ENCODE results near the gene MIGA2. TPM values are rescaled to one million over a fixed set of nuclear protein-coding genes. Genes with fewer than 3 reads are reported as not detected.

The MIGA2 gene
- total RNA-seq, 1 experiment from 2014 or later: 23.0 TPM

DNA sequence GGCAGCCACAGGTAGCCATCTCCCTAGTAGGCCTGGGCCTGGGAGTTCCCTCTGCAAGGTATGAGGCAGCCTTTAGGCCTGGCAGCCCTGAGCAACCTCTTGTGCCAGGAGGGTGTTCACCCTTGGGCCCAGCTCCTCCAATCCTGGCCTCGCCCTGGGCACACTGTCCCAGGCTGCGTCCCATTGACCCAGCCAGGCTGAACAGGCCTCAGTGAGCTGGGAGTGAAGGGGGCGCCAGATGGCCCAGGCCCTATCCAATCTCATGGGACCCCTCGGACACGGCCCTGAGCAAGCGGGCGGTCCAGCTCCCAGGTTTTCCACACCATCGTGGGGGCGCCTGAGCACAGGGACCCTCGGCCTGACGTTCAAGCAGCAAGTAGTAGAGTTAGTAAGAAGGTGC is 22.8 kb upstream of the MIGA2 start:
- Histone ChIP-seq H3K27me3 (ENCODE audit: control insufficient read depth, insufficient read depth, low read length) (no peaks in the 10 kb centered on the region), H3K27ac (ENCODE audit: low read length) (no peak overlapping the region), H3K4me1 (ENCODE audit: control insufficient read depth, insufficient read depth, low read length) (no peaks in the 10 kb centered on the region), H3K4me3 (ENCODE audit: low read depth in 2 of 2, low read length in 2 of 2) (no peak overlapping the region), H3K36me3 (ENCODE audit: control insufficient read depth, insufficient read depth, low read length) (no peaks in the 10 kb centered on the region), H3K9me3 (ENCODE audit: control insufficient read depth, insufficient read depth, low read depth, low read length) (no peaks in the 10 kb centered on the region)
- TF ChIP-seq TCF7L2 (IDR thresholded peaks at IDR 0.05; ENCODE audit: low read depth, low read length) (no peak), POLR2AphosphoS5 (IDR thresholded peaks at IDR 0.05; ENCODE audit: low read depth, low read length) (no peak), SIN3A (IDR thresholded peaks at IDR 0.05; ENCODE audit: borderline replicate concordance, insufficient read depth, low read depth, low read length) (no peak)
- TF ChIP-seq, protein P1, sequence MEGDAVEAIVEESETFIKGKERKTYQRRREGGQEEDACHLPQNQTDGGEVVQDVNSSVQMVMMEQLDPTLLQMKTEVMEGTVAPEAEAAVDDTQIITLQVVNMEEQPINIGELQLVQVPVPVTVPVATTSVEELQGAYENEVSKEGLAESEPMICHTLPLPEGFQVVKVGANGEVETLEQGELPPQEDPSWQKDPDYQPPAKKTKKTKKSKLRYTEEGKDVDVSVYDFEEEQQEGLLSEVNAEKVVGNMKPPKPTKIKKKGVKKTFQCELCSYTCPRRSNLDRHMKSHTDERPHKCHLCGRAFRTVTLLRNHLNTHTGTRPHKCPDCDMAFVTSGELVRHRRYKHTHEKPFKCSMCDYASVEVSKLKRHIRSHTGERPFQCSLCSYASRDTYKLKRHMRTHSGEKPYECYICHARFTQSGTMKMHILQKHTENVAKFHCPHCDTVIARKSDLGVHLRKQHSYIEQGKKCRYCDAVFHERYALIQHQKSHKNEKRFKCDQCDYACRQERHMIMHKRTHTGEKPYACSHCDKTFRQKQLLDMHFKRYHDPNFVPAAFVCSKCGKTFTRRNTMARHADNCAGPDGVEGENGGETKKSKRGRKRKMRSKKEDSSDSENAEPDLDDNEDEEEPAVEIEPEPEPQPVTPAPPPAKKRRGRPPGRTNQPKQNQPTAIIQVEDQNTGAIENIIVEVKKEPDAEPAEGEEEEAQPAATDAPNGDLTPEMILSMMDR (IDR thresholded peaks at IDR 0.05): no peak
- TF ChIP-seq, protein P2, sequence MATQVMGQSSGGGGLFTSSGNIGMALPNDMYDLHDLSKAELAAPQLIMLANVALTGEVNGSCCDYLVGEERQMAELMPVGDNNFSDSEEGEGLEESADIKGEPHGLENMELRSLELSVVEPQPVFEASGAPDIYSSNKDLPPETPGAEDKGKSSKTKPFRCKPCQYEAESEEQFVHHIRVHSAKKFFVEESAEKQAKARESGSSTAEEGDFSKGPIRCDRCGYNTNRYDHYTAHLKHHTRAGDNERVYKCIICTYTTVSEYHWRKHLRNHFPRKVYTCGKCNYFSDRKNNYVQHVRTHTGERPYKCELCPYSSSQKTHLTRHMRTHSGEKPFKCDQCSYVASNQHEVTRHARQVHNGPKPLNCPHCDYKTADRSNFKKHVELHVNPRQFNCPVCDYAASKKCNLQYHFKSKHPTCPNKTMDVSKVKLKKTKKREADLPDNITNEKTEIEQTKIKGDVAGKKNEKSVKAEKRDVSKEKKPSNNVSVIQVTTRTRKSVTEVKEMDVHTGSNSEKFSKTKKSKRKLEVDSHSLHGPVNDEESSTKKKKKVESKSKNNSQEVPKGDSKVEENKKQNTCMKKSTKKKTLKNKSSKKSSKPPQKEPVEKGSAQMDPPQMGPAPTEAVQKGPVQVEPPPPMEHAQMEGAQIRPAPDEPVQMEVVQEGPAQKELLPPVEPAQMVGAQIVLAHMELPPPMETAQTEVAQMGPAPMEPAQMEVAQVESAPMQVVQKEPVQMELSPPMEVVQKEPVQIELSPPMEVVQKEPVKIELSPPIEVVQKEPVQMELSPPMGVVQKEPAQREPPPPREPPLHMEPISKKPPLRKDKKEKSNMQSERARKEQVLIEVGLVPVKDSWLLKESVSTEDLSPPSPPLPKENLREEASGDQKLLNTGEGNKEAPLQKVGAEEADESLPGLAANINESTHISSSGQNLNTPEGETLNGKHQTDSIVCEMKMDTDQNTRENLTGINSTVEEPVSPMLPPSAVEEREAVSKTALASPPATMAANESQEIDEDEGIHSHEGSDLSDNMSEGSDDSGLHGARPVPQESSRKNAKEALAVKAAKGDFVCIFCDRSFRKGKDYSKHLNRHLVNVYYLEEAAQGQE (IDR thresholded peaks at IDR 0.05; ENCODE audit: insufficient read depth in 1 of 2, low read depth in 2 of 2, low read length in 1 of 2): no peak
- BruUV-seq (replicated peaks): no TSS peak
- CTCF ChIA-PET: no interaction called here
- POLR2A ChIA-PET: no interaction called here
- intact Hi-C loops (cut with micrococcal nuclease; ENCODE audit: unreplicated experiment) (no loop called here), in situ Hi-C loops (cut with HindIII; ENCODE audit: low pct_unique_long_range_greater_than_20kb, low sequenced_read_pairs) (no loop called here)
- ATAC-seq: no peak
- no peak for DNase-seq (ENCODE audit: low read depth, low spot score)

DNA sequence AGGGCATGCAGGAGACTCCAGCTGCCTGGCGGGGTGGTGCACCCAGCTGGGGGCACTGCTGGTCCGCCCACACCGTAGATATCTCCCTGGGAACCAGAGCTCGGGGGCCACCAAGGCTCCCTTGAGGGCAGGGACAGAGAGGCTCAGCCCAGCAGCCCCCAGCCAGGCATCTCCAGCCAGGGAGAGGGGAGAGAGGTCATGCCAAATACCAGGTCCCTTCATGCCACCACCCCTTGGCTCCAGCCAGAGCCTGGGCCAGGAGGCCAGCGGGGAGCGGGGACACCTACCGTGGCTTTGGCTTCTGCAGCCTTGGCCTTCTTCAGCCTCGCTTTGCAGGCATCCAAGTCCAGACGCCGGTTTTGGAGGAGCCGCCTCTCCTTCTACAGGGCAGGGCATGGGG is 22.3 kb upstream of the MIGA2 start:
- CTCF ChIA-PET: no interaction called here
- no peak for ATAC-seq

More for the DNA sequence above, 22.3 kb upstream of the MIGA2 start:
- no peak for DNase-seq (ENCODE audit: low read depth, low spot score)
- POLR2A ChIA-PET: no interaction called here
- Histone ChIP-seq H3K27ac (ENCODE audit: low read length) (no peak overlapping the region), H3K9me3 (ENCODE audit: control insufficient read depth, insufficient read depth, low read depth, low read length) (no peaks in the 10 kb centered on the region), H3K4me3 (ENCODE audit: low read depth in 2 of 2, low read length in 2 of 2) (no peak overlapping the region), H3K27me3 (ENCODE audit: control insufficient read depth, insufficient read depth, low read length) (no peaks in the 10 kb centered on the region), H3K36me3 (ENCODE audit: control insufficient read depth, insufficient read depth, low read length) (no peaks in the 10 kb centered on the region), H3K4me1 (ENCODE audit: control insufficient read depth, insufficient read depth, low read length) (no peaks in the 10 kb centered on the region)
- no TSS peak for BruUV-seq (replicated peaks)
- TF ChIP-seq, protein P1 (IDR thresholded peaks at IDR 0.05): no peak
- TF ChIP-seq POLR2AphosphoS5 (IDR thresholded peaks at IDR 0.05; ENCODE audit: low read depth, low read length): no peak
- TF ChIP-seq SIN3A (IDR thresholded peaks at IDR 0.05; ENCODE audit: borderline replicate concordance, insufficient read depth, low read depth, low read length): no peak
- TF ChIP-seq TCF7L2 (IDR thresholded peaks at IDR 0.05; ENCODE audit: low read depth, low read length): no peak
- TF ChIP-seq, protein P2 (IDR thresholded peaks at IDR 0.05; ENCODE audit: insufficient read depth in 1 of 2, low read depth in 2 of 2, low read length in 1 of 2): no peak
- in situ Hi-C loops (cut with HindIII; ENCODE audit: low pct_unique_long_range_greater_than_20kb, low sequenced_read_pairs): no loop called here
- intact Hi-C loops (cut with micrococcal nuclease; ENCODE audit: unreplicated experiment): no loop called here

Measured in Panc1 (cell line).